ENCODE measurements around the gene SGPP2. TPM values are rescaled to one million over a fixed set of nuclear protein-coding genes. Genes with fewer than 3 reads are reported as not detected.

The SGPP2 gene
- total RNA-seq, 1 experiment from 2014 or later, result not detected

- H3K4me2 ChIP-seq (ENCODE audit: insufficient read depth, insufficient read length, low read length), result no peak overlapping the region
- H3K9me3 Mint-ChIP-seq, result no peaks in the 10 kb centered on the region; a peak in 2 of 5 replicates
Observed at GRCh38 chr2:222440673-222441422, 16.5 kb downstream of the SGPP2 start.

More at GRCh38 chr2:222440673-222441422, 16.5 kb downstream of the SGPP2 start:
- H3K4me1 Mint-ChIP-seq, result peaks cover 0 to 3% of the 10 kb centered on the region in 2 experiments; a peak in 1 of 4 replicates
- Histone ChIP-seq H3K14ac (ENCODE audit: insufficient read depth, low read length) (no peak overlapping the region), H2AFZ (ENCODE audit: low read length) (no peak overlapping the region), H4K91ac (ENCODE audit: insufficient read length, low read depth, low read length) (no peak overlapping the region), H3K23me2 (ENCODE audit: insufficient read length, low read depth, low read length, poor library complexity, severe bottlenecking) (no peaks in the 10 kb centered on the region), H3K27me3 (ENCODE audit: insufficient read depth, low read length) (no peaks in the 10 kb centered on the region; the same call in 1 of the 2 replicates), H2BK15ac (ENCODE audit: low read depth, low read length) (no peak overlapping the region), H3K4me1 (ENCODE audit: insufficient read depth, low read length) (no peaks in the 10 kb centered on the region), H2BK5ac (ENCODE audit: insufficient read length, low read length) (no peak overlapping the region), H3K27ac (ENCODE audit: insufficient read length, low read depth, low read length) (no peak overlapping the region), H2BK12ac (ENCODE audit: insufficient read length, low read depth, low read length) (no peak overlapping the region), H3K9me3 (ENCODE audit: control insufficient read depth, low read depth, low read length) (no peaks in the 10 kb centered on the region), H2BK120ac (ENCODE audit: low read depth, low read length, poor library complexity, severe bottlenecking) (no peak overlapping the region), H4K8ac (replicated peaks; ENCODE audit: insufficient read length, low read depth, low read length) (no peak overlapping the region), H3K18ac (ENCODE audit: insufficient read length, low read depth, low read length) (no peak overlapping the region), H4K5ac (ENCODE audit: insufficient read length, low read depth, low read length) (no peak overlapping the region), H3K79me1 (ENCODE audit: insufficient read depth, low read depth, low read length, poor library complexity, severe bottlenecking) (no peaks in the 10 kb centered on the region), H3T11ph (ENCODE audit: low read length) (no peak overlapping the region), H3K23ac (ENCODE audit: insufficient read length, low read depth, low read length) (no peak overlapping the region), H3K79me2 (ENCODE audit: insufficient read depth, low read length) (no peaks in the 10 kb centered on the region), H4K20me1 (ENCODE audit: control insufficient read depth, insufficient read depth, insufficient read length) (no peaks in the 10 kb centered on the region), H3K56ac (ENCODE audit: insufficient read length, low read depth, low read length) (no peak overlapping the region), H2BK20ac (ENCODE audit: low read depth, low read length, poor library complexity, severe bottlenecking) (no peak overlapping the region), H3K4ac (ENCODE audit: low read depth, low read length) (no peak overlapping the region), H3K9ac (ENCODE audit: extremely low read depth, insufficient read length, low read length) (no peak overlapping the region), H2AK5ac (ENCODE audit: insufficient read length, low read length) (no peak overlapping the region)
- H3K27me3 Mint-ChIP-seq (ENCODE audit: low read depth), result peaks cover 78% of the 10 kb centered on the region
- no peak for DNase-seq
- H3K36me3 Mint-ChIP-seq (ENCODE audit: insufficient read depth in 1 of 3, low read depth in 3 of 3), result no peaks in the 10 kb centered on the region
- H3K4me3 Mint-ChIP-seq, result no peak overlapping the region
- TF ChIP-seq CTCF (conservative IDR thresholded peaks at IDR 0.05), result no peak
- H3K27ac Mint-ChIP-seq, result no peak overlapping the region
- whole genome bisulfite sequencing (ENCODE audit: extremely low coverage, insufficient read length, low lambda C conversion rate), result no CpG with 5 or more reads among the region's 4 CpGs

Measured in H9 (cell line).